OCI-LY7 (cell line): ENCODE data around the gene SPACA9. TPM values are rescaled to one million over a fixed set of nuclear protein-coding genes. Genes with fewer than 3 reads are reported as not detected.

Source experiments
- BruUV-seq: library from RNA; stranded (reverse); fragments of 400-500 nt; replicated peaks from 2 replicates; lab custom pipeline; 2021; lab: Mats Ljungman, UMichigan
- CTCF ChIA-PET: fragments of 300-600 bp; sonication (Branson Sonifier 250); formaldehyde crosslinking; loops from one replicate; lab custom pipeline; 2022; ENCODE audit warnings: antibody characterized with exemption; ENCODE audit not compliant: unreplicated experiment; lab: Charles Lee
- POLR2A ChIA-PET: fragments of 300-600 bp; sonication (Branson Sonifier 250); formaldehyde crosslinking; loops from one replicate; lab custom pipeline; 2022; ENCODE audit warnings: antibody characterized with exemption; lab: Charles Lee
- DNase-seq: peaks from one replicate; pipeline ENCODE4 v3.0.0-alpha.2; 2015; ENCODE audit warnings: low spot score
- H2AFZ ChIP-seq: fragments of 200-600 bp; sonication (generic), shearing (Covaris generic); 2 replicates; pipeline ENCODE4 v1.6.1; 2014; ENCODE audit warnings: mild to moderate bottlenecking, antibody characterized with exemption, low read length, moderate library complexity
- H3K27ac ChIP-seq: fragments of 200-600 bp; sonication (generic); 2 replicates; pipeline ENCODE4 v1.5.1; 2014; ENCODE audit warnings: mixed run types, low read depth, mild to moderate bottlenecking, moderate library complexity, low read length, inconsistent platforms; ENCODE audit not compliant: poor library complexity, severe bottlenecking
- H3K36me3 ChIP-seq: fragments of 200-600 bp; sonication (generic); 2 replicates; pipeline ENCODE4 v1.6.1; 2014; ENCODE audit warnings: mild to moderate bottlenecking, antibody characterized with exemption, low read length, moderate library complexity, mixed read lengths; ENCODE audit not compliant: insufficient read depth
- H3K4me1 ChIP-seq: fragments of 200-600 bp; sonication (generic); 2 replicates; pipeline ENCODE4 v1.5.1; 2014; ENCODE audit warnings: mild to moderate bottlenecking, low read length; ENCODE audit not compliant: insufficient read depth, poor library complexity, severe bottlenecking
- H3K4me2 ChIP-seq: fragments of 200-600 bp; sonication (generic); 2 replicates; pipeline ENCODE4 v1.6.1; 2014; ENCODE audit warnings: mild to moderate bottlenecking, low read length
- H3K4me3 ChIP-seq: fragments of 200-600 bp; sonication (generic); 2 replicates; pipeline ENCODE4 v1.5.1; 2014; ENCODE audit warnings: mild to moderate bottlenecking, low read depth, low read length; ENCODE audit not compliant: poor library complexity, severe bottlenecking
- H3K79me2 ChIP-seq: fragments of 200-600 bp; sonication (generic); 2 replicates; pipeline ENCODE4 v1.6.1; 2016; ENCODE audit warnings: low read depth, mild to moderate bottlenecking, low read length, moderate library complexity, mixed read lengths; ENCODE audit not compliant: insufficient read depth
- H3K9me2 ChIP-seq: fragments of 200-600 bp; sonication (generic); 2 replicates; pipeline ENCODE4 v1.6.1; 2016; ENCODE audit warnings: mild to moderate bottlenecking, low read length, mixed read lengths; ENCODE audit not compliant: insufficient read depth
- H3K9me3 ChIP-seq: fragments of 200-600 bp; sonication (generic); 2 replicates; pipeline ENCODE4 v1.6.1; 2014; ENCODE audit warnings: mild to moderate bottlenecking, mixed run types, low read length, mixed read lengths
- H4K20me1 ChIP-seq: fragments of 200-600 bp; sonication (generic); 2 replicates; pipeline ENCODE4 v1.6.1; 2014; ENCODE audit warnings: mild to moderate bottlenecking, antibody characterized with exemption, low read length, moderate library complexity, mixed read lengths; ENCODE audit not compliant: insufficient read depth
- CTCF ChIP-seq: fragments of 200-600 bp; sonication (generic); conservative IDR thresholded peaks from 2 replicates; pipeline ENCODE4 v1.5.1; 2014; ENCODE audit warnings: mild to moderate bottlenecking, antibody characterized with exemption, low read length, moderate library complexity, mixed read lengths
- EZH2phosphoT487 ChIP-seq: fragments of 200-600 bp; sonication (generic); IDR thresholded peaks from 2 replicates; pipeline ENCODE4 v1.6.1; 2018; ENCODE audit warnings: low read depth, borderline replicate concordance, mild to moderate bottlenecking, mixed run types, antibody characterized with exemption, low read length, moderate library complexity, mixed read lengths
- intact Hi-C: fragments of 100-400 bp; cut with micrococcal nuclease; formaldehyde crosslinking; loops from one replicate; pipeline ENCODE4 v1.10.0; 2022; ENCODE audit not compliant: unreplicated experiment
- total RNA-seq, 2 experiments: library from RNA; depleted of rRNA in 1 of 2; stranded (reverse); fragments of >200 nt in 1 of 2; shearing (Covaris generic) in 1 of 2; gene quantifications; 2 replicates each; pipeline ENCODE4 v1.2.3, GENCODE V29; 2014 to 2022

SPACA9 gene
- total RNA-seq, 2 experiments from 2014 or later = 1.1 to 5.7 TPM

- ChIA-PET POLR2A (no interaction called here), CTCF (no interaction called here)
- intact Hi-C loops = no loop called here
- Histone ChIP-seq H3K27ac (no peak overlapping the region), H3K4me3 (no peak overlapping the region), H3K79me2 (no peaks in the 10 kb centered on the region), H3K9me3 (no peaks in the 10 kb centered on the region), H3K36me3 (no peaks in the 10 kb centered on the region), H3K9me2 (no peaks in the 10 kb centered on the region), H3K4me1 (no peaks in the 10 kb centered on the region), H2AFZ (no peak overlapping the region), H3K4me2 (no peak overlapping the region), H4K20me1 (no peaks in the 10 kb centered on the region)
- no peak for DNase-seq
- TF ChIP-seq CTCF = no peak
- TF ChIP-seq EZH2phosphoT487 = no peak
- no TSS peak for BruUV-seq
Observed at GRCh38 chr9:132849185-132849706, 29.5 kb upstream of the SPACA9 start.

- ChIA-PET CTCF (no interaction called here), POLR2A (interaction anchor here (0.6 to 0.7 kb wide), 2 partner anchors 8 to 253 kb away, joined by 3 read pairs; no protein-coding TSS in a partner anchor)
- BruUV-seq = no TSS peak
- Histone ChIP-seq H3K27ac (no peak overlapping the region), H2AFZ (no peak overlapping the region), H3K9me2 (no peaks in the 10 kb centered on the region), H3K4me1 (no peaks in the 10 kb centered on the region), H3K9me3 (no peaks in the 10 kb centered on the region), H4K20me1 (no peaks in the 10 kb centered on the region), H3K4me2 (no peak overlapping the region), H3K4me3 (no peak overlapping the region), H3K79me2 (no peaks in the 10 kb centered on the region), H3K36me3 (no peaks in the 10 kb centered on the region)
- no peak for DNase-seq
- intact Hi-C loops = no loop called here
- TF ChIP-seq CTCF = no peak
- no peak for TF ChIP-seq EZH2phosphoT487
Observed at GRCh38 chr9:132853482-132853881, 25.2 kb upstream of the SPACA9 start.

- no peak overlapping the region for H3K4me2 ChIP-seq
- no TSS peak for BruUV-seq
- H3K9me3 ChIP-seq = no peaks in the 10 kb centered on the region
- ChIA-PET POLR2A (no interaction called here), CTCF (no interaction called here)
- no peaks in the 10 kb centered on the region for H4K20me1 ChIP-seq
- no peak for DNase-seq
- no peaks in the 10 kb centered on the region for H3K9me2 ChIP-seq
- H3K4me3 ChIP-seq = no peak overlapping the region
- intact Hi-C loops = no loop called here
- H3K4me1 ChIP-seq = no peaks in the 10 kb centered on the region
- no peaks in the 10 kb centered on the region for H3K79me2 ChIP-seq
- TF ChIP-seq CTCF (no peak), EZH2phosphoT487 (no peak)
- no peak overlapping the region for H3K27ac ChIP-seq
- no peaks in the 10 kb centered on the region for H3K36me3 ChIP-seq
- no peak overlapping the region for H2AFZ ChIP-seq
Observed at GRCh38 chr9:132854832-132855231, 23.9 kb upstream of the SPACA9 start.
